Measurements from ENCODE around the gene KAZN.

DNA sequence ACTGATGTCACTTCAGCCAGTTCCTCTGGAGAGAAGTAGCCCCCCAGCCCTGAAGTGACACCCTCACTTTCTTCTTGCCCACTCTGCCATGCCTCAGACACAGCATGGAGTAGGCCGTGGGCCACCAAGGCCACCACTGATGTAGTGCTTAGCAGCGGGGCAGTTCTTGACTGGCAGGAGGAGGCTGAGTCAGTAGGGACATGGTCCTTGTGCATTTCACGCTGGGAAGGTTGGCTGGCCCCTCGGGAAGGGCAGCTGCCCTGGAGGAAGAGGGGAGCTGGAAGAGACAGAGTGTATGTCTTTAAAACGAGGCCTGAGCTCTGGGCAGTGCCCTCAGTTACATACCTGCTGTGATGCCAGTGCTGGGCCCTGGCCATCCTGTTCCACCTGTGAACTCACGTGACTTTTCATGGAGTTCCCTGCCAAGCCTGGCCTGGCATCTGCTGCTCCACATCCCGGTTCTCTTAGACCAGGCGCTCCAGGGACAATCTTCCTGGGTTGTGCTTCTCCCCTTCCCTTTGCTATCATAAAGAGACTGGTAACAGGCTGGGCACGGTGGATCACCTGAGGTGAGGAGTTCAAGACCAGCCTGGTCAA, 396.5 kb downstream of the KAZN start:
- no peak for TF ChIP-seq YY1 (tag by site-specific recombination; IDR thresholded peaks at IDR 0.05)
- no peak for TF ChIP-seq ZBTB8A (tag by site-specific recombination; IDR thresholded peaks at IDR 0.05)
- TF ChIP-seq ZNF660 (tag by site-specific recombination; IDR thresholded peaks at IDR 0.05) = no peak

All from HEK293 (cell line).